Right lung (tissue), 5 donors: ENCODE results near the gene EIF4A2. TPM values are rescaled to one million over a fixed set of nuclear protein-coding genes. Genes with fewer than 3 reads are reported as not detected.
A peak's percentile ranks its signal among the peaks of the same experiment; 100 is the strongest.
"Not testable (repeated sequence)": the region's sequence is repeated elsewhere in the genome, so short reads cannot be mapped to it uniquely, and the experiment has no call there.

Experiments
- DNase-seq, 2 donors: peaks; one replicate each; pipeline ENCODE4 v3.0.0-alpha.2; 2013
- polyA plus RNA-seq, 5 donors: library from polyadenylated mRNA; unstranded; fragments of 120-200 nt; gene quantifications; one replicate each; pipeline versions ENCODE4 v1.2.1 to v1.2.3, GENCODE V29; 2013; ENCODE audit warnings: inconsistent platforms in 1 of 5, low replicate concordance in 1 of 5; ENCODE audit not compliant: insufficient read length in 5 of 5, insufficient read depth in 1 of 5

EIF4A2 gene
- polyA plus RNA-seq, 5 donors, result 712 to 981 (median 857) TPM

- DNase-seq, result no peak
Observed at GRCh38 chr3:186814100-186814499, 30.7 kb downstream of the EIF4A2 start.

- DNase-seq, result no peak
Observed at GRCh38 chr3:186815435-186815834, 32.1 kb downstream of the EIF4A2 start.

DNA sequence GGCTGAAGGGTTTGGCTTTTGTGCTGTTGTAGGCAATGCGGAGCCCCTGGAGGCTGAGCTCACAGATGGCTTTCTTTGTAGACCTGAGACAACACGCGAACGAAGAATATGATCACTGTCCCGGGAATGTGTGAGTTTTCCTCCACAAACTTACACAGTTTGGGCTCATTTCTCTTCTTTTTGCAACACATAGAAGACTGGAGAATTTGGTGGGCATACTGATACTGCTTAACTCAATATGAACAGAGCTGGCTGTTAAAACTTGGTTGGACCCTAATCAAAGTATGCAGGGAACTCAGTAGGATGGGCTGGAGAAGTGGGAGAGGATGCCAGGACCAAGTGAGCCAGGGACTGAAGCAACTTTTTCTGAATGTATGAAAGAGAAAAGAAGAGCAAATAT is 35.1 kb downstream of the EIF4A2 start:
- DNase-seq, result no peak

DNA sequence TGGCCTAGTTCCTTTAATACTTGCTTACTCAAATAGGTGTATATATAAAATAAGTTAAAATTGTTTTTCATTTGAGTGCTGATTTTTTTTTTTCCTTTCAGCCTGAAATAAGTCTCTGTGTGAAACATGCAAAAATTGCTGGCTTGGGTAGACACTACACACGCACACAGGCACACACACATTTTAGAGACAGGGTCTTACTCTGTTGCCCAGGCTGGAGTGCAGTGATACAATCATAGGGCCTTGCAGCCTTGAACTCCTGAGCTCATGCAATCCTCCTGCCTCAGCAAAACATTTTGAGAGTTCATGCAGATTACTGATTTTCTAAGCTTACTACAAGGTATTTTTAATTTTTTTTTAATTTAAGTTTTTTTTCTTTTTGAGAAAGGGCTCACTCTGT is 35.6 kb downstream of the EIF4A2 start:
- DNase-seq, result no peak

GRCh38 chr3:186821429-186822387 is 38.3 kb downstream of the EIF4A2 start:
- DNase-seq, result no peak

GRCh38 chr3:186822388-186822759 is 39.0 kb downstream of the EIF4A2 start:
- DNase-seq, result not testable (repeated sequence)

DNA sequence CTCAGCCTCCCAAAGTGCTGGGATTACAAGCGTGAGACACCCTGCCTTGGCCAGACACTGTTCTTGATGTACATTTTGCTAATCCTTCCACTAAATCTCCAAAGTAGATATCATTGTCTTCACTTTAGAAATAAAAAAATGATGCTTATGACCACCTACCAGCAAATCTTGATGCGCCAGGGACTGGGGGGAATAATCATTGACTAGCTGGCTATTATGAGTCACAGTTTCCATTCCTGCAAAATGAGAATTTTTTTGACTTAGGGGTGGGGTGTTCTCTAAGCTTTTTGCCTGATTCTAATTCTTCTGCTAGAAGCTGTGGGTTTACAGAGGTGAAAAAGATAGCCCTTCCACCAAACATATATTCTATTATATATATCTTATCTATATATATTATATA is 40.0 kb downstream of the EIF4A2 start:
- no peak for DNase-seq

GRCh38 chr3:186824430-186825139 is 41.2 kb downstream of the EIF4A2 start:
- no peak for DNase-seq

DNA sequence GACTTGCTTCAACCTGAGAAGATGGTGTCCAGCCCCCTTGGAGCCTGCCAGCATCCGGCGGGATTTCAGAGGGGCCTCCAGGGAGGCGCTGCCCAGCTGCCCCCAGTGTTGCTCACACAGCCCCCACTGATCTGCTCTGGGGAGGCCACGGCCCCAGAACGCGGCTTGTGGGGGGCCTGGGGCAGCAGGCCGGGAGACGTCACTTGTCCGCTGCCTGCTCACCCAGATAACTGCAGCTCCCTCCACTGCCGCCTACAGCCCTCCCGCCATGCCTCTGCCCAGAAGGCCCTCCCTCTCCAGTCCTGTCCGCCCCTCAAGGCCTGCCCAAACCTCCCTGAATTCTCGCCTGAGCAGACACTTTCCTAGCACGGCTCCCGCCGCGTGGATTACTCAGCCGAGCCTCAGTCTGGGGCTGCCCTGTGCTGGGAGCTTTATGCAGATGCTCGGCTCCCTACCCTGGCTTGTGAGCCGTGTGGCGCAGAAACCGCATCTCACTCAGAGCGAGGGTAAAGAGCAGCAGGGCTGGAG is 42.0 kb downstream of the EIF4A2 start:
- no peak for DNase-seq

DNA sequence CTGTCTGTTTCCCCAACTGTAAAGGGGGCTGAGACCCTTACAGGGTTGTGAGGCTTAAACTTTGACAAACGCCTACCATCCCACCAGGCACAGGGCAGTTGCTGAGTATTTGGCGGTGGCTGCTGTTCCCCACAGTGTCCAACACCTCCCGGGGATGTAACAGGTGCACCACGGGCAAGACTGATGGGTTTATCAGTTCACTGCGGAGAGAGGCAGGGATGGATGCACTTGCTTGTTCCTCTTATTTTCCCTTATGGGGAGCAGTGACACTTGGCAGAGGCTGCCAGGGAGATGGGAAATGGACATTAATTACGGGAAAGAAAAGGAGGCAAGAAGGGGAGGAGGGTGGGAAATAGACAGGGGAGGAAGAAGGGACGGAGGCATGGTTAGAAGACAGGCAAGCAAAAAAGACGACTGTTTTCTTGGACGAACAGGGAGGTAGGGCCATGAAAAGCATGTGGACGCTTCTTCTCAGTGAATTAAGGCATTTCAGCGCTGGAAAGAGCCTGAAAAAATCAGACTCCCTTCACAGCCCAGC is 42.6 kb downstream of the EIF4A2 start:
- DNase-seq, result no peak

DNA sequence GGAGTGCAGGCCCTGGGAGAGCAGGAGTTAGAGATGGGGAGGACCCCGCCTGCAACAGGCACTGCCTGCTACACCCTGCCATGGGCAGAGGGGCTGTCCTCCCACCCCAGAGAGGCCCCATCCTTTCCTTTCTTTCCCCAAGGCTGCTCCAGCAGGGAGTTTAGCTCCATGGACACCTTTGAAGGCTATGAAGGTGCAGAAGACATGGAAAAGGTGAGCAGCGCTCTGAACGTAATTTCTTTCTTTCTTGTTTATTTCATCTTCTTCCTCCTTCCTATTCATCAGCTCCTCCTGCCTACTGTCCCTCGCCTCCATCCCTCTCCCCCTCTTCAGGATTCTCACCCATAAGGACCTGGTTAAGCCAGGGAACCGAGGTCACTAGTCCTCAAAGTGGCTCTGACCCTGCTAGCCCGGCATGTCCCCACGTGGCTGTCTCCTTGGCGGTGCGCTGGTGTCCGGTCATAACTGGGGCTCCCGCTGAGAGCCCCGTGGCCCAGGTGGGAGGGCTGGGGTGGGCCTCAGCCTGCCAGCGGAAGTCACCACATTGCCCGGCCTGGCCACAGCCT is 43.1 kb downstream of the EIF4A2 start:
- no peak for DNase-seq

- peak; percentile 78 to 81 for DNase-seq
Observed at GRCh38 chr3:186826976-186827857, 43.8 kb downstream of the EIF4A2 start.

GRCh38 chr3:186828340-186828739 is 45.0 kb downstream of the EIF4A2 start:
- DNase-seq, result no peak

DNA sequence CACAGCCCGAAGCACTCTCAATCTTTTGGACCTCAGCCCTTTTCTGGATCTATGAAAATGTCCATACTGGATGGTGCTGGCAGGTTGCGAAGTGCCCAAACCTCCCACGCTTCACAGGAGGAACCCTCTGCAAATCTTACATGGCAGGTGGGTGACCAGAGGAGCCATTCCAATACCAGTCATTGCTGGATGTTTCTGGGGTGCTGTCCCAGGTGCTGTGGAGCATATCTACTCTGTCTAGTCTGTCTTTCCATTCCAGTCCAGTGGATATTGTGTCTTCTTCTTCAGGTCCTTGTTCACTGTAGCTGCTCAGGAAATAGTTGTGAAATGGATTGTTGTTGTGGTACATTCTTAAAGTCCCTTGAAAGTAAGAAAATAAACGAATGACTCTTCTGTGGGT is 48.4 kb downstream of the EIF4A2 start:
- no peak for DNase-seq

DNA sequence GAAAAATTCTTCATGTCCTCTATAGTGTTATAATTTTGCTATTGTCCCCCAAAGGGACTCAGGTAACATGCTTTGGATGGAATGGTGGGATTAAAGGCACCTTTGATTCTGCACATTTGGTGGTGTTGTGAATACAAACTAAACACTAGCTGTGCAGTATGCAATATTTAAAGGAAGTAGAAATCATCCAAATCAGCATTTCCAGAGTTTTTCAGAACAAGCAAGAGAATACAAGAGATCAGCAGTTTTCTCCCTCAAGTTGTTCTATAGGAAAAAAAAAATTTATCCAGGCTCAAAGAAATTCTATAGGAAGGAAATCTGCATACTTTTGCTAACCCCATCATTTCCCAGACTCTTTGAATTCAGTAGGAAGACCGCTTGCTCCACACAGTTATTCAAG is 48.9 kb downstream of the EIF4A2 start:
- no peak for DNase-seq

Other genes with a start within 250 kb of the EIF4A2 start
- gene CRYGS, start 239.2 kb upstream of the EIF4A2 start, polyA plus RNA-seq, result 10 to 100 TPM in 3 of 5 donors, 1 to 10 TPM in 2; 8.0 to 10.8 (median 10.4) TPM
- gene TBCCD1, start 216.2 kb upstream of the EIF4A2 start, polyA plus RNA-seq, result 10 to 100 TPM; 16.7 to 22.1 (median 19.6) TPM
- 10 to 100 TPM; 58.1 to 70.7 (median 61.3) TPM for gene DNAJB11, start 212.9 kb upstream of the EIF4A2 start, polyA plus RNA-seq
- gene AHSG, start 170.5 kb upstream of the EIF4A2 start, polyA plus RNA-seq, result 10 to 100 TPM in 1 of 5 donors, under 1 TPM in 1, not detected in 3; 0.15 to 35.6 TPM
- under 1 TPM in 1 of 5 donors, not detected in 4; 0.33 TPM for gene FETUB, start 143.2 kb upstream of the EIF4A2 start, polyA plus RNA-seq
- gene HRG, start 117.6 kb upstream of the EIF4A2 start, polyA plus RNA-seq, result 1 to 10 TPM in 1 of 5 donors, under 1 TPM in 3, not detected in 1; 0.09 to 1.1 (median 0.11) TPM
- 1 to 10 TPM in 1 of 5 donors, under 1 TPM in 1, not detected in 3; 0.90 to 4.1 TPM for gene KNG1, start 66.2 kb upstream of the EIF4A2 start, polyA plus RNA-seq
- gene RFC4, start 22.9 kb downstream of the EIF4A2 start, polyA plus RNA-seq, result 10 to 100 TPM; 40.7 to 56.6 (median 49.2) TPM
- gene ADIPOQ, start 59.1 kb downstream of the EIF4A2 start, polyA plus RNA-seq, result under 1 TPM; 0.03 to 0.07 (median 0.05) TPM
- gene ST6GAL1, start 146.9 kb downstream of the EIF4A2 start, polyA plus RNA-seq, result 10 to 100 TPM; 37.7 to 68.7 (median 60.9) TPM